Coronary artery (tissue), 2 donors: ENCODE results near the gene KCNF1.

ENCODE experiments used
- DNase-seq: peaks from one replicate; pipeline ENCODE4 v3.0.0-alpha.2; 2017; ENCODE audit warnings: low spot score
- H3K27ac ChIP-seq, 2 donors: fragments of 200-600 bp; sonication (generic); one replicate each; pipeline ENCODE4 v1.5.1; 2016 to 2019
- H3K4me3 ChIP-seq: fragments of 200-600 bp; sonication (generic); 2 replicates; pipeline ENCODE4 v1.5.1; 2016; ENCODE audit warnings: mild to moderate bottlenecking, moderate library complexity
- CTCF ChIP-seq: fragments of 200-600 bp; sonication (generic); IDR thresholded peaks from one replicate; pipeline ENCODE4 v1.5.1; 2019; ENCODE audit warnings: antibody characterized with exemption

The KCNF1 gene

GRCh38 chr2:10913501-10914271 lies 2.0 kb downstream of the KCNF1 start:
- H3K27ac ChIP-seq: no peak overlapping the region
- no peak for TF ChIP-seq CTCF
- no peak for DNase-seq
- no peak overlapping the region for H3K4me3 ChIP-seq

- no peak overlapping the region for H3K27ac ChIP-seq
- no peak overlapping the region for H3K4me3 ChIP-seq
- no peak for DNase-seq
- TF ChIP-seq CTCF: no peak
These were observed 2.5 kb downstream of the KCNF1 start for GRCh38 chr2:10914272-10914693.

GRCh38 chr2:10915236-10915635 lies 3.5 kb downstream of the KCNF1 start:
- no peak overlapping the region for H3K4me3 ChIP-seq
- no peak for DNase-seq
- H3K27ac ChIP-seq: no peak overlapping the region
- no peak for TF ChIP-seq CTCF

- no peak overlapping the region for H3K4me3 ChIP-seq
- TF ChIP-seq CTCF: no peak
- H3K27ac ChIP-seq: no peak overlapping the region
- DNase-seq: no peak
These were observed 4.1 kb downstream of the KCNF1 start for GRCh38 chr2:10915731-10916276.

- no peak for TF ChIP-seq CTCF
- no peak for DNase-seq
- H3K27ac ChIP-seq: no peak overlapping the region
- H3K4me3 ChIP-seq: no peak overlapping the region
These were observed 5.2 kb downstream of the KCNF1 start for GRCh38 chr2:10916953-10917352.

- DNase-seq: no peak
- TF ChIP-seq CTCF: no peak
- Histone ChIP-seq H3K27ac (no peak overlapping the region), H3K4me3 (no peak overlapping the region)
These were observed 6.2 kb downstream of the KCNF1 start for GRCh38 chr2:10917927-10918326.
